ENCODE data around the gene ZBTB38.

DNA sequence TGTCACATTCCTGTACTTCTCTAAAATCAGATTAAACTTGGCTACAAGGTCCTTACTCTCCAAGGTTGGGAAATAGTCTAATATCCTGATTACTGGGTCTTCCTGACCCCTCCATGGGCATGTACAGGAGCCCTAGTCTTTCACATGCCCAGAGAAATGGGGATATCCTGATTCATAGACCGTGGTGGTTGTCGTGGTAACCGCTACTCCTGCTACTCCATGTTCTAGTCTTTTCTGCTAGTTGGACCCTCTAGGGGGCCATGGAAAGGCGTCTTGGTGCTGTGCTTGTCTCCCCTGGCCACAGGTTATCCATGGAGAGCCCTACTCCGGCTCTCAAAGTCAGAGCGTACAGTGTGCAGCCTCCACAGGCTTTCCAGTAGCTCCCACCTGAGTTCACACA lies 13.1 kb upstream of the ZBTB38 start:
- TF ChIP-seq, protein P1, sequence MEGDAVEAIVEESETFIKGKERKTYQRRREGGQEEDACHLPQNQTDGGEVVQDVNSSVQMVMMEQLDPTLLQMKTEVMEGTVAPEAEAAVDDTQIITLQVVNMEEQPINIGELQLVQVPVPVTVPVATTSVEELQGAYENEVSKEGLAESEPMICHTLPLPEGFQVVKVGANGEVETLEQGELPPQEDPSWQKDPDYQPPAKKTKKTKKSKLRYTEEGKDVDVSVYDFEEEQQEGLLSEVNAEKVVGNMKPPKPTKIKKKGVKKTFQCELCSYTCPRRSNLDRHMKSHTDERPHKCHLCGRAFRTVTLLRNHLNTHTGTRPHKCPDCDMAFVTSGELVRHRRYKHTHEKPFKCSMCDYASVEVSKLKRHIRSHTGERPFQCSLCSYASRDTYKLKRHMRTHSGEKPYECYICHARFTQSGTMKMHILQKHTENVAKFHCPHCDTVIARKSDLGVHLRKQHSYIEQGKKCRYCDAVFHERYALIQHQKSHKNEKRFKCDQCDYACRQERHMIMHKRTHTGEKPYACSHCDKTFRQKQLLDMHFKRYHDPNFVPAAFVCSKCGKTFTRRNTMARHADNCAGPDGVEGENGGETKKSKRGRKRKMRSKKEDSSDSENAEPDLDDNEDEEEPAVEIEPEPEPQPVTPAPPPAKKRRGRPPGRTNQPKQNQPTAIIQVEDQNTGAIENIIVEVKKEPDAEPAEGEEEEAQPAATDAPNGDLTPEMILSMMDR (conservative IDR thresholded peaks at IDR 0.05; ENCODE audit: low read depth, low read length), result no peak
- no peak for TF ChIP-seq EZH2 (IDR thresholded peaks at IDR 0.05; ENCODE audit: low read length, unreplicated experiment)
